GM18870 (cell line): ENCODE results near the gene ADORA1.

ENCODE experiments used
- ATAC-seq: cut with Tn5 transposase; IDR thresholded peaks from one replicate; pipeline ENCODE4 v1.9.1; 2021; ENCODE audit warnings: moderate library complexity; ENCODE audit not compliant: unreplicated experiment

Gene ADORA1

DNA sequence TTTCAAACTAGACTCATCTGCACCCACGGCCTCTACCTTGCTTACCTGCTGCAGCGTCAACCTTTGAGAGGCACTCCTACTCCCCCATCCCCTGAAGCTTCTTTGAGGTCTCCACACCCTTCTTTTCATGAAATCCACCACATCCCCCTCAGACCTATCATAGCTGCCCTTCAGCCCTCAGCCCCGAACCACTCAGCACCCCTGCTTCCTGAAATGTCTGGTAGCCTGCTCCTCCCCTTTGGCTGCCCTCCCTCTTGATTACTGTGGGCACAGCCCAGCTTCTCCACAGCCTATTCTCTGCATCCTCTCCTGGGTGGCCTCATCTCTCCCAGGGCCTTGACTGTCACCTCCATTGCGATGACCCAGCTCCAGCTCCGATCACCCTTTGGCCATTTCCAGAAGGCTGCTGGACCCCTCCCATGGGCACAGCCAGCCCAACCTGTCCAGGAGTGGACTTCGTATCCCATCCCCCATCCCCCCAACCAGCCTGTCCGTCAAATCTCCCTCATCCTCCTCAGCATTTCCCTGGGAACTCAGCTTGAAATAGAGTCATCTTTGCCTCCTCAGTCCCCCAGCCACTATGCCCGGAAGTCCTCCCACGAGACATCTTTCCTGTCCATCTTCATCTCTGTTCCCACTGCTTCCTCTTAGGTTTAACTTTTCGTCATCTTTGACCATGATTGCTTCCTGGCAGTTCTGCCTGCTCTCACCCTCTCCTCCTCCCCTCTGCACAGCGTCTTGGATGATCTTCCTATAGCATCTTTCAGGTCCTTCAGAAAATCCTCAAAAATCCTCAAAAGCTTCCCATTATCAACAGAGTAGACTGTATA is 6.1 kb upstream of the ADORA1 start:
- ATAC-seq: no peak

DNA sequence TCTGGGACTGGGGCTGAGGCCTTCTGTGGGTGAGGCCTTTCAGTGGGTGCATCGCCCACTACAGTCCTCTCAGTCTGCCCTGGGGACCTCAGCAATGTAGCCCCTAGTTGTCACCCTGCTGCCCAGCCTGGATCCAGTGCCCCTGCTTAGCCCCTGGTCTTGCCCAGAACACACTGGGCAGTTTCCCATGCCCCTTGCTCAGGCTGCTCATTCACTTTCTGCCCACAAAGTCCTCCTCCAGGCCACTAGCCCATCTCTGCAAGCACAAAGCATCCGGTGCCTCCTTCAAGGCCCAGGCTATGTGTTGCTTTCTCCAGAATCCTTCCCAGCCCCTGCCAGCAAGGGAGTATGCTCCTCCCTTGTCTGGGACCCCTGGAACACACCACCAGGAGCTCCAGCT is 5.4 kb upstream of the ADORA1 start:
- no peak for ATAC-seq

- no peak for ATAC-seq
Observed at GRCh38 chr1:203124011-203124410, 3.5 kb upstream of the ADORA1 start.

GRCh38 chr1:203124546-203125317 is 2.8 kb upstream of the ADORA1 start:
- ATAC-seq: no peak

- no peak for ATAC-seq
Observed at GRCh38 chr1:203126151-203126865, 1.2 kb upstream of the ADORA1 start.

GRCh38 chr1:203126866-203127665 is 460 bp upstream of the ADORA1 start:
- no peak for ATAC-seq

DNA sequence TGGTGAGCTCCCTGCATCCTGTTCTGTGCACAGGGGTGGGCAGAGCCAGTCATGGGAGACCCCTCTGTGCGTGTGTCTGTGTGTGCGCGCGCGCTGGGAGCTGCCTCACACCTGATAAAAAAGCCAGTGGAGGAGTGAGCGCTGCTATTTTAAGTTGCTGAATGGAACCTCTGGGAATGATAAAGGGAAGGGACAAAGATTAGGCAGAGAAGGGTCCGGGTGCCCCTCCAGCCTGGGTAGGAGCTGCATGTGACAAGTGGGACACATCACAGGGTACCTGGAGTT is 847 bp downstream of the ADORA1 start:
- ATAC-seq: no peak

DNA sequence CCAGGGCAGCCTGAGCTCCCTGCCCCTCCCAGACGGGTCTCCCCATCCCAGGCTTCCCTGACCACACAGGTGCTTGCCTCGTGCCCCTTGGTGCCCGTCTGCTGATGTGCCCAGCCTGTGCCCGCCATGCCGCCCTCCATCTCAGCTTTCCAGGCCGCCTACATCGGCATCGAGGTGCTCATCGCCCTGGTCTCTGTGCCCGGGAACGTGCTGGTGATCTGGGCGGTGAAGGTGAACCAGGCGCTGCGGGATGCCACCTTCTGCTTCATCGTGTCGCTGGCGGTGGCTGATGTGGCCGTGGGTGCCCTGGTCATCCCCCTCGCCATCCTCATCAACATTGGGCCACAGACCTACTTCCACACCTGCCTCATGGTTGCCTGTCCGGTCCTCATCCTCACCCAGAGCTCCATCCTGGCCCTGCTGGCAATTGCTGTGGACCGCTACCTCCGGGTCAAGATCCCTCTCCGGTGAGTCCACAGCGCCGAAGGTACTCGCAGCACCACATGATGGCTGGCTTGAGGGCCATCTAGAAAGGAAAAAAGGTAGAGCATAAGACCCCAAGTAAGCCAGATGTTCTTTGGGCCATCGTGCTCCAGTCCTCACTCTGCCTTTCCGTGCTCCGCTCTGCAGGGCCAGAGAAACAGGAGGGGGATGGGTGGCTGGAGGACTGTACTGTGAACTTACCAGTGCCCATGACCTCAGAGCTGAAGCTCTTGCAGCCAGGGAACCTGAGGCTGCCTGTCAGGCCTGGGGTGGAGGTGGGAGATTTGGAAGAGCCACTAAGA is 1.4 kb downstream of the ADORA1 start:
- ATAC-seq: no peak

DNA sequence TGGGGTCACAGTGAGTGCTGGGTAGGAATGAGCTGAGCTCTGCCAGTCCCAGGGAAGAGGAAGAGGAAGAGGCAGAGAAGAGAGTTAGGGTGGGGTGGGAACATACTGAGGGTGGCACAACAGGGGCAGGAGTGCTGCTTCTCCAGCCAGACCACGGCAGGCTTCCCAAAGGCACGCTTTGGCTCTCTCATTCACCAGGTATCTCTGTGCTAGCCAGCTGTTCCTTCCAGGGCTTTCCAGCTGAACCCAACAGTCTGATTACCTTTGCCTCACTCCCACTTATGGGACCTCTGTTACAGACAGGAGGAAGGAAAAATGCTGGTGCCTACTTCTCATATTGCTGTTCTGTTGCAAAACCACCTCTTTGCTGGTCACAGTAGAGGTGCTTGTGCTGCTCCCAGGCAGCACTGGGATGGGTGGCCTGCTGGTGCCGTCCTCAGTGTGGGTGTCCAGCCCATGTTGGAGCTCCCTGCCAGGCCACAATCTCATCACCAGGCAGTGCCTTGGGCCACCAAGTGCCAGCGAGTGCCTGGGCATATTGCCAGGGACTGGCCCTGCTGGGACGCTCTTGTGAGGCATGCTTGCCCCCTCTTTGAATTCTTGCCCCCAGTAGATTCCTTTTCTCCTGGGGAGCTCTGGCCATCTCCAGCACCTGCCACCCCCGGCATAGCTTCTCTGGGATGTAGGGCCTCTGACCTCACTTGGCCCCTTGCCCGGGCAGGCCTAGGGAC is 2.1 kb downstream of the ADORA1 start:
- no peak for ATAC-seq

GRCh38 chr1:203130358-203130985 is 2.9 kb downstream of the ADORA1 start:
- ATAC-seq: no peak

- ATAC-seq: no peak
Observed at GRCh38 chr1:203131548-203132200, 4.1 kb downstream of the ADORA1 start.

DNA sequence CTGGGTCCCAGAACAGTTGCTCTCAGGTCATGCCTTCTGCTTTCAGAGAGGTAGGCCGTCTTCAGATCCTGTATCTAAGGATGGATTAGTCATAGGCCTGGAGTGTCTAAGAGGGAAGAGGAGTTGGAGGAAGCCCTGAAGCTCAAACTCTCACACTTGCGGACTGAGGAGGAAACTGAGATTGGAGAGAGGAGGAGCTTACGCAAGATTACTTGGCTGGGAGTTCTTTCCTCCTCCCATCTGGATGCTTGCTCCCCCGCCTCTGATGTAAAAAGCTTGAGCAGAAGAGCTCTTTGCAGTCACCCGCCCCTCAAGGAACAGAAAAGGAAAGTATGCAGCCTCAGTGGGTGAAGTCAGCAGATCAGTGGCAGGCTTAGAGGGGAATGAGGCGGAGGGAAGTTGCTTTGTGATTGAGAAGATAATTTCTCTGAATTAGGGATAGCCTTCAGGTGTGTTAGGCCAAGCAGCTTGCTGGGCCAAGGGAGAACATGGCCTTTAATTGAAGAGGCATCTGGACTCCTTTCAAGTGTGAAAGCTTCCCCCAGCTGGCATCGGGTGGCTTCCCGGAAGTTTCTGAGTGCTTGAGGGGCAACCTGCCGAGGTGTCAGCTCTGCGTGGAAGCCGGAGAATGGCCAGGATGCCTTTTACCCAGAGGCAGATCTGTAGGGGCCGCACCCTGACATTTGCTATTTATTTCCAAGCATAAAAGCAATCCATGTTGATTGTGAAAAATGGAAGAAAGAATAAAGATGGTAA is 6.6 kb downstream of the ADORA1 start:
- ATAC-seq: no peak

DNA sequence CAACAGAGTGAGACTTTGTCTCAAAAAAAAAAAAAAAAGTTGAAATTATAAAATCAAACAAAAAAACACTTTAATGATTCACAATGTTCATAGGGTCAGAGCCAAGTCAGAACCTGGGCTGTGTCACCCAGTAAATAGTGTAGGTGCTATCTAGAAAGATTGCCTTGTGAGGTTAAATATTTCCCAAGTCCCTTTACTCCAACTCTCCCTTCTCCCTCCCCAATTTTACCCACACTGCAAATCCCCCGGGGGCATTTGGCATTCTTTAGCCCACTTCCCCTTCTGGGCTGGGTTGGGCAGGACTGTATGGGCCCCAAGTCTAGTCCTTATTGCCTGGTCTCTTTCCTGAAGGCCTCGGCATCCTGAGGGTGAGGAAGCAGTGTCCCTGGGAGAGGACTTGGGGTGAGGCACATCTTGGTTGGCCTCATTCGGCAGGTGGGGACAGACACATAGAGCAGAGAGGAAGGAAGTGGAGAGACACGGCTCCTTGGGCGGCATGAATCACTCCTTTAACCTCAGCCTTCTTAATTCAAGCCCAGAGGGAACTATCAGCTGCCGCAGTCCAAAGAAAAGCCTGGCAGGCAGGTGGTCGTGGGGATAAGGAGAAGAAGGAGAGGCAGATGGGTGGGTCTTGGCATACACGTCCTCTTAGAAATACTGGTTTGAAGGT is 8.2 kb downstream of the ADORA1 start:
- no peak for ATAC-seq

GRCh38 chr1:203136409-203137042 is 9.0 kb downstream of the ADORA1 start:
- ATAC-seq: no peak

GRCh38 chr1:203137324-203137723 is 9.8 kb downstream of the ADORA1 start:
- no peak for ATAC-seq

DNA sequence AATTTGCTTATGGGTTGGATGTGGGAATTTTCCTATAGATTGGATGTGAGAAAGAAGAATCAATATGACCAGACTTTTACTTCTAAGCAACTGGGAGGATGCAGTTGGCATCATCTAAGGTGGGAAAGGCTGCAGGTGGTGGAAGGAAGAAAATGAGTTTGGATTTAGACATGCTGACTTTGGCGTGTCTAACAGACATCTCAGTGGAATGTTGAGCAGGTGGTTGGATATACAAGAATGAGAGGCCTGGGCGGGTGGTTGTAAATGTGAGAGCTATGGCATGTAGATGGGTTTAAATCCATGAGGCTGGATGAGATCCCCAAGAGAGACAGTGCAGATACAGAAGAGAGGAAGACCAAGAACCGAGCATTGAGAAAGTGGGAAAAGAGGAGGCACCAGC is 10.5 kb downstream of the ADORA1 start:
- no peak for ATAC-seq

- ATAC-seq: no peak
Observed at GRCh38 chr1:203139976-203140475, 12.5 kb downstream of the ADORA1 start.
